Fibroblast of mammary gland (primary cell): ENCODE results near the gene PSMC4.
A peak's percentile ranks its signal among the peaks of the same experiment; 100 is the strongest.

Experiments used
- DNase-seq: peaks from one replicate; pipeline ENCODE4 v3.0.0-alpha.2; 2010; ENCODE audit warnings: low read depth
- H3K4me3 ChIP-seq: 2 replicates; pipeline ENCODE4 v1.5.1; 2011; ENCODE audit warnings: low read depth, mild to moderate bottlenecking, low read length, moderate library complexity; ENCODE audit not compliant: control insufficient read depth
- CTCF ChIP-seq: conservative IDR thresholded peaks from 2 replicates; pipeline ENCODE4 v1.5.1; 2011; ENCODE audit warnings: low read depth, low read length, inconsistent platforms; ENCODE audit not compliant: control insufficient read depth, insufficient read depth

Gene PSMC4

DNA sequence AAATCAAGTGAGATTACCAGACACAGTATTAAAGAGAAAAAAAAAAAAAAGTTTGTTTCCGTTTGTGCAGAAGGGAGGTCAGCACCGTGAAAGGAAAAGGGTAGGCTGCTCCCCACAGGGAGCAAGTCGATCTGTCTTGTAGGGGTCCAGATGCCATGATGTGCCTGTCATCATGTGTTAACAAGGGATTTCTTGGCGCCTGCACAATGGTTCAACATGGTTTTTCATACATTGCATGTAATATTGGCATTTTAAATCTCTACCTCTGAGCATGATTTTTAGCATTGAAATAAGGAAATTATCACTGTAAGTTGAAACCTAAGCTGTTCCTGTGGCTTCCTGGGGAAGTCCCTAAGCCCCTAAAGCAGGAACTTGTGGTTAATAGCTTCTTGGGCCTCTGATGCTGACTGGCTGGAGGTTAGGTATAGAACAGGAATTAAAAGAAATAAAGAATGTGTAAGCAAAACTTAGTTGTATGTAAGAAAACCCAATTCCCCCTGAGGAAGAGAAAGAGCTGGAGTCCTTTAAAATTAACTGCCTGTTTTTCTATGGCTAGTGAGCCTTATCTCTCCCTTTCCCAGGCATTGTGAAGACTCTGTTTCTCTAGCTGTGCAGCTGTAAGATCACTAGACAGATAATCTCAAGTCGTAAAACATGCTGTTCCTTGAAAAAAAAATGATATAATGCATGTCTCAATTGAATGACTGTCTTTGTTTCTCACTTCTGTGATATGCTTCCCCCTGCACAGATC lies 29.2 kb upstream of the PSMC4 start:
- H3K4me3 ChIP-seq: no peak overlapping the region
- TF ChIP-seq CTCF: no peak
- peak; percentile 15 for DNase-seq

DNA sequence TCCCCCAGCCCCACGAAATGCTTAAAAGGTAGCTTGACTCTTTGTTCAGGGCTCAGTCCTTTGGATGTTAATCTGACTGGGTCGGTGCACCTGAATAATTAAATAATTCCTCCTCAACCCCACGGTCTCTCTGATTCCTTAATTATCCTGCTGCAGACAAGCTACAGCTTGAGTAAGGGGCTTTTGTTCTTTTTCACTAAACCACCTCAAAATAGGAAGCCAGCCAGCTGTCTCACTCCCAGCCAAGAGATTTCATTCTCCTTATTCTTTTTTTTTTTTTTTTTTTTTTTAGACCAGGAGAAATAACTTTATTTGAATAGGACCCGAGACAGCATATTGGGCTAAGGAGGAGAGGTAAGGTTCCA lies 28.6 kb upstream of the PSMC4 start:
- H3K4me3 ChIP-seq: no peak overlapping the region
- TF ChIP-seq CTCF: no peak
- DNase-seq: no peak

DNA sequence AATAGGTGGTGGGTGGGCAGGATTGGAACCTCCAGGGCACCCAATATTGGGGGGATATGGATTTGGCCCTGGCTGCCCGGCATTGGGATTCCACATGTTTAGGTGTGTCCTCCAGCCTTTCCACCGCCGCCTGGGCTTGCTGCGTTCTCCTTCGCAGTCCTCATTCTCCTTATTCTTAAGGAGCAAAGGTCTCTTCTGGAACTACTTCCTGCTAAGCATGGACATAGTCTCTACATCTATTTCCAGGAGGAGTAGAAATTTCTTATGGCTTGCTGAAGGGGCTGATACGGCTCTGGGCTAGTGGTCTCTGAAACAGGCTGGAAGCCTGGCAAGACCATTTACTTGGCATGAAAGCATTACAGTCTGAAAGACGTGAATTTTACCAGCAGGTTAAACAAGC lies 27.4 kb upstream of the PSMC4 start:
- no peak for TF ChIP-seq CTCF
- no peak for DNase-seq
- H3K4me3 ChIP-seq: no peak overlapping the region

- no peak for TF ChIP-seq CTCF
- H3K4me3 ChIP-seq: no peak overlapping the region
- peak; percentile 55 for DNase-seq
Observed at GRCh38 chr19:39946532-39946931, 24.4 kb upstream of the PSMC4 start.

DNA sequence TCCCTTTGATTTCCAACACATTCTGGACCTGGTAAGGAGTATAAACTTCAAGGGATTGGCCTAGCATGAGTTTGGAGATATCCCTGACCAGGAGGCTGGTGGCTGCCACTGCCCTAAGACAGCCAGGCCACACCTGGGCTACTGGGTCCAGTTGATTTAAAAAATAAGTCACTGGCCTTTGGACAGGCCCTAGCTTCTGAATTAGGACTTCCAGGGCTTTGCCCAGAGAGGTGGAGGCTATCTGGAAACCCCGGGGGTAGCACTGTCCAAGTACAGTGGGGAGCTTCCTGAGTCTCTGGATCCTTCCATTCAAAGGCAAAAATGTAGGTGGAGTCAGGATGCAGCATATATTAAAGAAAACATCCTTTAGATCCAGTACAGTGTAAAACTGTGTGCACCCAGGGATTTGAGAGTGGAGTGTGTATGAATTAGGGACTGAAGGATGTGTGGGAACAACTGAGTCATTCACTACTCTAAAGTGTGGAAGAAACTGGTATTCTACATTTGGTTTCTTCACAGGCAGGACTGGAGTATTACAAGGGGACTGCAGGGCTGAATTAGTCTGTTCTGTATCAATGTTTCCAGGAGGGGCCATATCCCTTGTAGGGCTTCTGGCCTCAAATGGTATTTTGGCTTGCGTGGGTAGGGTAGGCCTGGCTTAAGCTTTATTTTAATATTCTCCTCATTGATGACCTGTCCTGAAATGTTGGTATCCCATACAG lies 21.8 kb upstream of the PSMC4 start:
- no peak overlapping the region for H3K4me3 ChIP-seq
- TF ChIP-seq CTCF: no peak
- no peak for DNase-seq

DNA sequence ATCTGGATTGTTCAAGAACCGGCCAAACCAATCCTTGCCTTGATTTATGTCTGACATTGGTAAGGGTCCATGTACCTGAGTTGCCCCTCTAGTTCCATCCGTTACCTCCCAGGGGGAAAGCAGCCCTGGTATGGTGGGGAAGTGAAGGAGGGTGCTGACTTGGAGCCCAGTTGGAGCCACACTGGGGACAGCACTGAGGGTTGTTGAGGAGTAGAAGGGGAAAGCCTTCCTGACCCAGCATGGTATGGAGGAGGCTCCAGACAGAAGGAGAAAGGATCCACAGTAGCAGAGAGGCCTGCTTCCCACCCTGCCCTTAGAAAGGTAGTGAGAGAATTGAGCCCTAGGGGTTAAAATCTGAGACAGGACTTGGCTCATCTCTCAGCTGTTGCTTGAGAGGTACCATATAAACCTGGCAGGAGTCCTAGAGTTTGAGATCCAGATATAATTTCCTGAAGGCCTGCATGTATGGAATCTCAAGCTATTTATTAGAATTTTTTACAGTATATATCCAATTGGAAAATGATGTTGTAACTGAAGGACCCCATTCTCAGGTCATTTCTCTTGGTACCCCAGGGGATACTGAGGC lies 19.8 kb upstream of the PSMC4 start:
- H3K4me3 ChIP-seq: no peak overlapping the region
- no peak for DNase-seq
- no peak for TF ChIP-seq CTCF
